Activated B cell treated with CpG ODN at 0.5 μM for 24 hours (primary cell): ENCODE results near the gene CFAP410. TPM values are rescaled to one million over a fixed set of nuclear protein-coding genes. Genes with fewer than 3 reads are reported as not detected.

Experiments
- ATAC-seq: fragments of 200-7000 bp; cut with Tn5 transposase; one replicate; pipeline ENCODE4 v1.10.0; 2021; ENCODE audit warnings: low read depth, mild to moderate bottlenecking, moderate library complexity
- CTCF ChIA-PET: fragments of 350-600 bp; sonication (Branson Sonifier 250); formaldehyde crosslinking; loops from one replicate; lab custom pipeline; 2021; ENCODE audit warnings: antibody characterized with exemption; lab: Charles Lee
- POLR2A ChIA-PET: fragments of 350-600 bp; sonication (Branson Sonifier 250); formaldehyde crosslinking; loops from one replicate; lab custom pipeline; 2021; ENCODE audit warnings: antibody characterized with exemption; lab: Charles Lee
- DNase-seq: peaks from one replicate; pipeline ENCODE4 v3.0.0; 2022
- H3K27ac Mint-ChIP-seq: one replicate; pipeline ENCODE4 v1.8.0; 2020; ENCODE audit warnings: mixed read lengths
- H3K27me3 Mint-ChIP-seq: one replicate; pipeline ENCODE4 v1.8.0; 2021; ENCODE audit warnings: mixed read lengths
- H3K36me3 Mint-ChIP-seq: one replicate; pipeline ENCODE4 v1.8.0; 2021; ENCODE audit warnings: low read depth, mixed read lengths
- H3K4me1 Mint-ChIP-seq: one replicate; pipeline ENCODE4 v1.8.0; 2021; ENCODE audit warnings: mixed read lengths
- H3K4me3 Mint-ChIP-seq: one replicate; pipeline ENCODE4 v1.8.0; 2020; ENCODE audit warnings: mild to moderate bottlenecking, mixed read lengths
- H3K9me3 Mint-ChIP-seq: one replicate; pipeline ENCODE4 v1.8.0; 2020; ENCODE audit warnings: mixed read lengths
- CTCF ChIP-seq: fragments of 200-600 bp; IDR thresholded peaks from one replicate; pipeline ENCODE4 v1.8.0; 2022; ENCODE audit warnings: antibody characterized with exemption, mild to moderate bottlenecking
- intact Hi-C: fragments of 100-400 bp; cut with micrococcal nuclease; formaldehyde crosslinking; loops from one replicate; pipeline ENCODE4 v1.15.1; 2024
- total RNA-seq: library from RNA; stranded (reverse); gene quantifications from 2 replicates; pipeline ENCODE4 v1.2.3, GENCODE V29; 2022

Gene CFAP410
- total RNA-seq, 1 donor from 2014 or later: 62.3 TPM

- no peak for TF ChIP-seq CTCF
- DNase-seq (no peak), ATAC-seq (no peak)
- H3K4me3 Mint-ChIP-seq: no peak overlapping the region
- ChIA-PET CTCF (no interaction called here), POLR2A (interaction anchor here (0.7 kb wide), 1 partner anchor 12 kb away, joined by 3 read pairs; the partner anchor contains the start of gene CFAP410)
- no peak overlapping the region for H3K27ac Mint-ChIP-seq
- H3K4me1 Mint-ChIP-seq: no peaks in the 10 kb centered on the region
- intact Hi-C loops: no loop called here
- H3K27me3 Mint-ChIP-seq: no peaks in the 10 kb centered on the region
- H3K9me3 Mint-ChIP-seq: no peaks in the 10 kb centered on the region
- peaks cover 34% of the 10 kb centered on the region for H3K36me3 Mint-ChIP-seq
These were observed 12.2 kb downstream of the CFAP410 start for GRCh38 chr21:44326716-44327602.

GRCh38 chr21:44326272-44326647, 12.9 kb downstream of the CFAP410 start:
- POLR2A ChIA-PET: interaction anchor here (0.7 kb wide), 1 partner anchor 13 kb away, joined by 3 read pairs; the partner anchor contains the start of gene CFAP410
- no peak for ATAC-seq
- H3K4me3 Mint-ChIP-seq: no peak overlapping the region

GRCh38 chr21:44325386-44326271, 13.6 kb downstream of the CFAP410 start:
- no peak overlapping the region for H3K27ac Mint-ChIP-seq
- H3K4me1 Mint-ChIP-seq: no peaks in the 10 kb centered on the region
- no peak for ATAC-seq
- no peaks in the 10 kb centered on the region for H3K27me3 Mint-ChIP-seq
- DNase-seq: no peak
- H3K4me3 Mint-ChIP-seq: no peak overlapping the region
- no peak for TF ChIP-seq CTCF
- CTCF ChIA-PET: no interaction called here
- no peaks in the 10 kb centered on the region for H3K9me3 Mint-ChIP-seq
- intact Hi-C loops: no loop called here
- peaks cover 34% of the 10 kb centered on the region for H3K36me3 Mint-ChIP-seq
- POLR2A ChIA-PET: interaction anchor here (0.7 kb wide), 1 partner anchor 14 kb away, joined by 3 read pairs; the partner anchor contains the start of gene CFAP410

More at GRCh38 chr21:44326272-44326647, 12.9 kb downstream of the CFAP410 start:
- intact Hi-C loops: no loop called here
- Mint-ChIP-seq H3K36me3 (peaks cover 34% of the 10 kb centered on the region), H3K9me3 (no peaks in the 10 kb centered on the region), H3K27ac (no peak overlapping the region), H3K27me3 (no peaks in the 10 kb centered on the region), H3K4me1 (no peaks in the 10 kb centered on the region)
- no peak for DNase-seq
- TF ChIP-seq CTCF: no peak
- CTCF ChIA-PET: no interaction called here

GRCh38 chr21:44324854-44325107, 14.4 kb downstream of the CFAP410 start:
- no peaks in the 10 kb centered on the region for H3K9me3 Mint-ChIP-seq
- POLR2A ChIA-PET: no interaction called here
- no peak for TF ChIP-seq CTCF
- DNase-seq (no peak), ATAC-seq (no peak)
- H3K27me3 Mint-ChIP-seq: no peaks in the 10 kb centered on the region
- H3K4me1 Mint-ChIP-seq: no peaks in the 10 kb centered on the region
- CTCF ChIA-PET: no interaction called here
- intact Hi-C loops: no loop called here
- no peak overlapping the region for H3K27ac Mint-ChIP-seq
- peaks cover 40% of the 10 kb centered on the region for H3K36me3 Mint-ChIP-seq
- no peak overlapping the region for H3K4me3 Mint-ChIP-seq
